ENCODE results near the gene RHEB.

DNA sequence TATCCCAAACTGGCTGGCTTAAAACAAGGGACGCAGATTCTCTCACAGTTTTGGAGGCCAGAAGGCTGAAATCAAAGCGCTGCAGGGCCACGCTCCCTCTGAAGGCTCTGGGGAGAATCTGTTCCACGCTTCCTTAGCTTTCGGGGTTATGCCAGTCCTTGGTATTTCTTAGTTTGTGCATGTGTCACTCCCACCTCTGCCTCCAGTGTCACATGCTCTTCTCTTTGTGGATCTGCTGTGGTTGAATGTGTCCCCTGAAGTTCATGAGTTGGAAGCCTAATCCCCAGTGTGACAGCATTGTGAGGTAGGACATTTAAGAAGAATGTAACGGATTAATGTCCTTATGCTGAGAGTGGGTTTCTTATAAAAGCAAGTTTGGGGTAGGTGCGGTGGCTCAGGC is 29.4 kb upstream of the RHEB start:
- no peak for TF ChIP-seq RAD21 (IDR thresholded peaks at IDR 0.05; ENCODE audit: low read length)
- TF ChIP-seq, protein P1, sequence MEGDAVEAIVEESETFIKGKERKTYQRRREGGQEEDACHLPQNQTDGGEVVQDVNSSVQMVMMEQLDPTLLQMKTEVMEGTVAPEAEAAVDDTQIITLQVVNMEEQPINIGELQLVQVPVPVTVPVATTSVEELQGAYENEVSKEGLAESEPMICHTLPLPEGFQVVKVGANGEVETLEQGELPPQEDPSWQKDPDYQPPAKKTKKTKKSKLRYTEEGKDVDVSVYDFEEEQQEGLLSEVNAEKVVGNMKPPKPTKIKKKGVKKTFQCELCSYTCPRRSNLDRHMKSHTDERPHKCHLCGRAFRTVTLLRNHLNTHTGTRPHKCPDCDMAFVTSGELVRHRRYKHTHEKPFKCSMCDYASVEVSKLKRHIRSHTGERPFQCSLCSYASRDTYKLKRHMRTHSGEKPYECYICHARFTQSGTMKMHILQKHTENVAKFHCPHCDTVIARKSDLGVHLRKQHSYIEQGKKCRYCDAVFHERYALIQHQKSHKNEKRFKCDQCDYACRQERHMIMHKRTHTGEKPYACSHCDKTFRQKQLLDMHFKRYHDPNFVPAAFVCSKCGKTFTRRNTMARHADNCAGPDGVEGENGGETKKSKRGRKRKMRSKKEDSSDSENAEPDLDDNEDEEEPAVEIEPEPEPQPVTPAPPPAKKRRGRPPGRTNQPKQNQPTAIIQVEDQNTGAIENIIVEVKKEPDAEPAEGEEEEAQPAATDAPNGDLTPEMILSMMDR (conservative IDR thresholded peaks at IDR 0.05; ENCODE audit: low read depth, low read length) = no peak
- TF ChIP-seq CEBPB (IDR thresholded peaks at IDR 0.05; ENCODE audit: low read depth, low read length) = no peak
- no peak for TF ChIP-seq RFX5 (IDR thresholded peaks at IDR 0.05; ENCODE audit: low read depth, low read length)
- TF ChIP-seq FOS (IDR thresholded peaks at IDR 0.05; ENCODE audit: low read depth, low read length) = no peak
- no peak for TF ChIP-seq MXI1 (IDR thresholded peaks at IDR 0.05; ENCODE audit: borderline replicate concordance, low read depth, low read length)
- TF ChIP-seq NFE2L2 (IDR thresholded peaks at IDR 0.05; ENCODE audit: low read depth, low read length) = no peak
